Cerebellar cortex (tissue), 1 donor: Measurements from ENCODE around the gene CDH23.
A peak's percentile ranks its signal among the peaks of the same experiment; 100 is the strongest.

Source experiments
- DNase-seq: peaks from one replicate; pipeline ENCODE4 v3.0.0-alpha.2; 2015; ENCODE audit warnings: low spot score

The CDH23 gene

GRCh38 chr10:71565284-71566000, 168.7 kb downstream of the CDH23 start:
- no peak for DNase-seq

GRCh38 chr10:71567006-71567405, 170.3 kb downstream of the CDH23 start:
- no peak for DNase-seq

- DNase-seq, result no peak
Observed at GRCh38 chr10:71568896-71569492, 172.3 kb downstream of the CDH23 start.

- peak; percentile 78 for DNase-seq
Observed at GRCh38 chr10:71569775-71570588, 173.3 kb downstream of the CDH23 start.

- DNase-seq, result no peak
Observed at GRCh38 chr10:71571460-71572175, 174.9 kb downstream of the CDH23 start.

GRCh38 chr10:71572962-71573361, 176.2 kb downstream of the CDH23 start:
- no peak for DNase-seq

- no peak for DNase-seq
Observed at GRCh38 chr10:71573562-71574518, 177.1 kb downstream of the CDH23 start.

GRCh38 chr10:71575451-71575850, 178.7 kb downstream of the CDH23 start:
- no peak for DNase-seq

GRCh38 chr10:71575934-71576801, 179.4 kb downstream of the CDH23 start:
- DNase-seq, result no peak

- DNase-seq, result no peak
Observed at GRCh38 chr10:71576842-71577241, 180.1 kb downstream of the CDH23 start.

GRCh38 chr10:71577345-71577744, 180.6 kb downstream of the CDH23 start:
- DNase-seq, result no peak

- DNase-seq, result no peak
Observed at GRCh38 chr10:71578069-71578468, 181.3 kb downstream of the CDH23 start.

- DNase-seq, result no peak
Observed at GRCh38 chr10:71579668-71580067, 182.9 kb downstream of the CDH23 start.

- DNase-seq, result no peak
Observed at GRCh38 chr10:71580415-71580814, 183.7 kb downstream of the CDH23 start.

- DNase-seq, result no peak
Observed at GRCh38 chr10:71580926-71581325, 184.2 kb downstream of the CDH23 start.

GRCh38 chr10:71581376-71581775, 184.7 kb downstream of the CDH23 start:
- no peak for DNase-seq

GRCh38 chr10:71582019-71582418, 185.3 kb downstream of the CDH23 start:
- no peak for DNase-seq

GRCh38 chr10:71582506-71583475, 186.1 kb downstream of the CDH23 start:
- DNase-seq, result no peak

- DNase-seq, result no peak
Observed at GRCh38 chr10:71584461-71584860, 187.7 kb downstream of the CDH23 start.
